H1 (cell line): ENCODE data around the gene NPR2. TPM values are rescaled to one million over a fixed set of nuclear protein-coding genes. Genes with fewer than 3 reads are reported as not detected.

Experiments
- CTCF ChIA-PET: fragments of 300-600 bp; sonication (Branson Sonifier 250); formaldehyde crosslinking; loops from one replicate; lab custom pipeline; 2021; ENCODE audit not compliant: partially characterized antibody; lab: Charles Lee
- POLR2A ChIA-PET: fragments of 300-600 bp; sonication (Branson Sonifier 250); formaldehyde crosslinking; loops from one replicate; lab custom pipeline; 2021; ENCODE audit warnings: inconsistent platforms; ENCODE audit not compliant: partially characterized antibody; lab: Charles Lee
- DNase-seq, 2 experiments: peaks; one replicate each; pipeline versions ENCODE4 v3.0.0 to v3.0.0-alpha.2; 2010 to 2022; ENCODE audit warnings: low spot score in 2 of 2, low read depth in 1 of 2, mixed read lengths in 1 of 2
- FAIRE-seq: peaks from 2 replicates; lab custom pipeline; 2011; peaks lifted over from hg19 to GRCh38; lab: Jason Lieb, UNC
- H2AFZ ChIP-seq: 2 replicates; pipeline ENCODE4 v1.8.1; 2012; ENCODE audit warnings: low read length, inconsistent platforms
- H2AK5ac ChIP-seq: 2 replicates; pipeline ENCODE4 v1.6.1; 2013; ENCODE audit warnings: low read depth, low read length
- H2BK120ac ChIP-seq: replicated peaks from 2 replicates; pipeline ENCODE3; 2013; ENCODE audit warnings: low read depth, low read length, inconsistent platforms
- H2BK12ac ChIP-seq: 2 replicates; pipeline ENCODE4 v1.6.1; 2013; ENCODE audit warnings: low read depth, low read length
- H2BK15ac ChIP-seq: 2 replicates; pipeline ENCODE4 v1.6.1; 2013; ENCODE audit warnings: low read length
- H2BK20ac ChIP-seq: 2 replicates; pipeline ENCODE4 v1.6.1; 2013; ENCODE audit warnings: low read length
- H2BK5ac ChIP-seq: 2 replicates; pipeline ENCODE4 v1.6.1; 2013; ENCODE audit warnings: low read depth, low read length
- H3K14ac ChIP-seq: 2 replicates; pipeline ENCODE4 v1.6.1; 2013; ENCODE audit warnings: inconsistent platforms; ENCODE audit not compliant: insufficient read length
- H3K18ac ChIP-seq: 2 replicates; pipeline ENCODE4 v1.6.1; 2013; ENCODE audit warnings: low read length; ENCODE audit errors: extremely low read depth
- H3K23ac ChIP-seq: 2 replicates; pipeline ENCODE4 v1.6.1; 2013; ENCODE audit warnings: inconsistent platforms; ENCODE audit not compliant: insufficient read length
- H3K23me2 ChIP-seq: 2 replicates; pipeline ENCODE4 v1.6.1; 2013; ENCODE audit warnings: low read depth, low read length
- H3K27ac ChIP-seq: 2 replicates; pipeline ENCODE4 v1.6.1; 2011; ENCODE audit warnings: low read depth, low read length, inconsistent platforms
- H3K27me3 ChIP-seq, 4 experiments: replicated peaks in 1 of 4; 1 replicate in 1 of 4; 2 replicates in 3 of 4; pipeline versions ENCODE4 v1.6.1 to v1.8.1; 2011 to 2013; ENCODE audit warnings: low read length in 3 of 4, mild to moderate bottlenecking in 3 of 4, inconsistent platforms in 2 of 4, mixed read lengths in 2 of 4, moderate library complexity in 1 of 4; ENCODE audit not compliant: control insufficient read depth in 3 of 4, insufficient read depth in 3 of 4; ENCODE audit errors: extremely low read depth in 1 of 4
- H3K36me3 ChIP-seq, 4 experiments: 2 replicates each; pipeline versions ENCODE4 v1.6.1 to v1.8.1; 2011 to 2013; ENCODE audit warnings: mild to moderate bottlenecking in 4 of 4, low read length in 3 of 4, moderate library complexity in 2 of 4, control low read depth in 1 of 4, inconsistent platforms in 1 of 4; ENCODE audit not compliant: insufficient read depth in 4 of 4, control insufficient read depth in 2 of 4
- H3K4ac ChIP-seq: replicated peaks from 2 replicates; pipeline ENCODE3; 2013; ENCODE audit warnings: low read length, low read depth, mixed read lengths, inconsistent platforms; ENCODE audit not compliant: insufficient read length
- H3K4me1 ChIP-seq, 4 experiments: replicated peaks in 1 of 4; 1 replicate in 1 of 4; 2 replicates in 3 of 4; pipeline versions ENCODE4 v1.6.1 to v1.8.1; 2011 to 2013; ENCODE audit warnings: low read length in 3 of 4, inconsistent platforms in 2 of 4, mixed read lengths in 1 of 4; ENCODE audit not compliant: insufficient read depth in 4 of 4, control insufficient read depth in 3 of 4
- H3K4me2 ChIP-seq, 2 experiments: 2 replicates each; pipeline versions ENCODE4 v1.6.1 to v1.8.1; 2011 to 2013; ENCODE audit warnings: low read depth in 2 of 2, low read length in 2 of 2, control low read depth in 1 of 2, inconsistent platforms in 1 of 2, mild to moderate bottlenecking in 1 of 2; ENCODE audit not compliant: insufficient read depth in 1 of 2
- H3K4me3 ChIP-seq, 4 experiments: fragments of 200-600, 300-600 bp in 1 of 4; sonication (generic), shearing (Covaris generic), sonication (Bioruptor Twin) in 1 of 4; 2 replicates each; pipeline versions ENCODE4 v1.5.1 to v1.8.1; 2011 to 2016; ENCODE audit warnings: low read length in 4 of 4, low read depth in 3 of 4, control low read depth in 2 of 4, inconsistent platforms in 2 of 4, mild to moderate bottlenecking in 2 of 4, mixed read lengths in 1 of 4, moderate library complexity in 1 of 4; ENCODE audit not compliant: insufficient read depth in 2 of 4; ENCODE audit errors: extremely low read depth in 1 of 4
- H3K56ac ChIP-seq: replicated peaks from 2 replicates; pipeline ENCODE3; 2013; ENCODE audit warnings: low read depth, mild to moderate bottlenecking, mixed read lengths, low read length, inconsistent platforms; ENCODE audit not compliant: insufficient read length
- H3K79me1 ChIP-seq: 2 replicates; pipeline ENCODE4 v1.6.1; 2013; ENCODE audit warnings: low read depth, low read length, control low read depth
- H3K79me2 ChIP-seq, 2 experiments: 2 replicates each; pipeline versions ENCODE4 v1.6.1 to v1.8.1; 2012 to 2013; ENCODE audit warnings: low read length in 2 of 2, mild to moderate bottlenecking in 2 of 2, inconsistent platforms in 1 of 2; ENCODE audit not compliant: insufficient read depth in 2 of 2, control insufficient read depth in 1 of 2
- H3K9ac ChIP-seq, 4 experiments: replicated peaks in 1 of 4; 1 replicate in 1 of 4; 2 replicates in 3 of 4; pipeline versions ENCODE4 v1.6.1 to v1.8.1; 2011 to 2013; ENCODE audit warnings: low read depth in 3 of 4, low read length in 3 of 4, control low read depth in 2 of 4, mild to moderate bottlenecking in 2 of 4, moderate library complexity in 2 of 4, inconsistent platforms in 1 of 4; ENCODE audit errors: extremely low read depth in 1 of 4
- H3K9me3 ChIP-seq, 2 experiments: 2 replicates each; pipeline versions ENCODE4 v1.6.1 to v1.8.1; 2012 to 2013; ENCODE audit warnings: mild to moderate bottlenecking in 2 of 2, moderate library complexity in 2 of 2, control low read depth in 1 of 2, inconsistent platforms in 1 of 2, low read depth in 1 of 2, low read length in 1 of 2, mixed read lengths in 1 of 2; ENCODE audit not compliant: insufficient read depth in 2 of 2
- H4K20me1 ChIP-seq, 2 experiments: replicated peaks in 1 of 2; 2 replicates each; pipeline versions ENCODE3 to v1.8.1; 2011 to 2013; ENCODE audit warnings: inconsistent platforms in 2 of 2, low read length in 2 of 2, mild to moderate bottlenecking in 1 of 2; ENCODE audit not compliant: insufficient read depth in 2 of 2, control insufficient read depth in 1 of 2
- H4K5ac ChIP-seq: 2 replicates; pipeline ENCODE4 v1.6.1; 2013; ENCODE audit warnings: low read length, low read depth, mixed read lengths, inconsistent platforms; ENCODE audit not compliant: insufficient read length
- H4K8ac ChIP-seq: 2 replicates; pipeline ENCODE4 v1.8.0; 2013; ENCODE audit warnings: mild to moderate bottlenecking, moderate library complexity, low read length, inconsistent platforms; ENCODE audit not compliant: insufficient read depth; ENCODE audit errors: extremely low read depth
- H4K91ac ChIP-seq: replicated peaks from 2 replicates; pipeline ENCODE3; 2013; ENCODE audit warnings: low read length, mixed read lengths, inconsistent platforms; ENCODE audit not compliant: insufficient read length
- CEBPB ChIP-seq: IDR thresholded peaks from 2 replicates; pipeline ENCODE4 v1.6.1; 2012; ENCODE audit warnings: low read depth, low read length
- EGR1 ChIP-seq: IDR thresholded peaks from 2 replicates; pipeline ENCODE4 v1.6.1; 2011; ENCODE audit warnings: low read depth, low read length, borderline replicate concordance
- FOSL1 ChIP-seq: IDR thresholded peaks from 2 replicates; pipeline ENCODE4 v1.6.1; 2011; ENCODE audit warnings: mild to moderate bottlenecking, low read depth, low read length, moderate library complexity; ENCODE audit not compliant: insufficient read depth
- HDAC6 ChIP-seq: IDR thresholded peaks from one replicate; pipeline ENCODE4 v1.7.1; 2012; ENCODE audit warnings: low read depth, mild to moderate bottlenecking, inconsistent platforms, low read length, moderate library complexity
- KDM1A ChIP-seq: fragments of 200-600, 300-600 bp; sonication (generic); IDR thresholded peaks from 2 replicates; pipeline ENCODE4 v1.7.1; 2016; ENCODE audit warnings: mild to moderate bottlenecking, low read length, borderline replicate concordance
- PHF8 ChIP-seq: fragments of 200-600 bp; sonication (generic); conservative IDR thresholded peaks from 2 replicates; pipeline ENCODE4 v1.7.1; 2012; ENCODE audit warnings: low read depth, mild to moderate bottlenecking, inconsistent platforms, low read length, moderate library complexity
- RBBP5 ChIP-seq: IDR thresholded peaks from 2 replicates; pipeline ENCODE4 v1.7.1; 2012; ENCODE audit warnings: low read depth, mild to moderate bottlenecking, inconsistent platforms, low read length, moderate library complexity, borderline replicate concordance
- SP2 ChIP-seq: IDR thresholded peaks from 2 replicates; pipeline ENCODE4 v1.6.1; 2012; ENCODE audit warnings: mild to moderate bottlenecking, low read length, inconsistent platforms
- WGBS, 2 experiments: shearing (Covaris generic) in 1 of 2; methylation state at CpG; one replicate each; pipeline versions ENCODE4 v1.1.6 to v1.1.7; 2013 to 2015; ENCODE audit warnings: low lambda C conversion rate in 2 of 2, mixed read lengths in 2 of 2, inconsistent platforms in 1 of 2, low coverage in 1 of 2, missing lambda C conversion rate in 1 of 2; ENCODE audit not compliant: insufficient replicate concordance in 2 of 2, insufficient coverage in 1 of 2, insufficient read length in 1 of 2; ENCODE audit errors: extremely low coverage in 1 of 2, missing lambda C conversion rate in 1 of 2; 5-methylcytosine and 5-hydroxymethylcytosine counted together
- polyA plus RNA-seq, 7 experiments: library from polyadenylated mRNA; depleted of rRNA in 3 of 7; stranded (reverse) in 5 of 7; unstranded in 2 of 7; fragments of >200 nt in 5 of 7; fragments of 200-250 nt in 2 of 7; gene quantifications; 1 replicate in 5 of 7; 2 replicates in 1 of 7; 4 replicates in 1 of 7; pipeline versions ENCODE4 v1.2.1 to v1.2.3, GENCODE V29; 2011 to 2013; ENCODE audit warnings: missing spikeins in 2 of 7, mixed read lengths in 2 of 7
- total RNA-seq: library from RNA; stranded (reverse); fragmentation: NEBNext Ultra II Directional; extraction: Animal tissue kit (Norgen Biotek cat#: 25700); gene quantifications from 2 replicates; pipeline ENCODE4 v1.2.1, GENCODE V29; 2021
- TF ChIP-seq, protein P1 (sequence below): IDR thresholded peaks from 2 replicates; pipeline ENCODE4 v1.6.1; 2011; ENCODE audit warnings: low read depth, mild to moderate bottlenecking, low read length; ENCODE audit not compliant: insufficient read depth
- TF ChIP-seq, protein P2 (sequence below): IDR thresholded peaks from 2 replicates; pipeline ENCODE4 v1.6.1; 2012; ENCODE audit warnings: low read length, inconsistent platforms

Gene NPR2
- total and polyA plus RNA-seq, 2 of the 8 experiments (the other 6 are each of a cell fraction or from before 2014, with no cell fraction given) = 11.0 to 17.0 TPM

DNA sequence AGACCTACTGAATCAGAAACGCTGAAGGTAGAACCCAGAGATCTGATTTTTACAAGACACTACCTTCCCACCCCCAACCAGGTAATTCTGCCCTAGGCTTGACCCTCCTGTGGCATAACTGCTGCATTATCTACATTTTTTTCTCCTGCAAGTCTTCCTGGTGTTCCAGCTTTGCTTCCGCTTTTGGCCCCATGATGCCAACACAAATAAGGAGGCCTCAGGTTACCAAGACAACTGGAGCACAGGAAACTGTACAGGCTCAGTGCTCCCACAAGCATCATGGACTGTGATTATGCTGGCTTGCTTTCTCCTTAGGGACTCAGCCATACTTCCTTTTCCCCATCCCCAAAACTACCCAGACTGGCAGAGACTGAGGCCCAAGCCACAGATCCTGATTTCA lies 30.7 kb upstream of the NPR2 start:
- Histone ChIP-seq H3K56ac (no peak overlapping the region), H3K27me3 (no peaks in the 10 kb centered on the region), H2BK12ac (no peak overlapping the region), H3K4ac (no peak overlapping the region), H4K91ac (no peak overlapping the region), H2BK15ac (no peak overlapping the region), H3K9ac (no peak overlapping the region), H2AK5ac (no peak overlapping the region), H3K18ac (no peak overlapping the region), H3K79me1 (no peaks in the 10 kb centered on the region), H2BK5ac (no peak overlapping the region), H2AFZ (no peak overlapping the region), H3K4me1 (peaks cover 0 to 5% (median 0%) of the 10 kb centered on the region in 4 experiments; a peak in 2 of 7 replicates), H3K14ac (no peak overlapping the region), H4K20me1 (no peaks in the 10 kb centered on the region), H3K4me3 (no peak overlapping the region), H3K4me2 (no peak overlapping the region), H3K23ac (no peak overlapping the region), H4K5ac (no peak overlapping the region), H3K36me3 (no peaks in the 10 kb centered on the region), H3K23me2 (no peaks in the 10 kb centered on the region; the same call in 1 of the 2 replicates), H3K27ac (no peak overlapping the region), H3K9me3 (no peaks in the 10 kb centered on the region), H3K79me2 (peaks cover 0 to 24% of the 10 kb centered on the region in 2 experiments; a peak in 2 of 4 replicates), H4K8ac (no peak overlapping the region), H2BK120ac (no peak overlapping the region), H2BK20ac (no peak overlapping the region)
- ChIA-PET CTCF (interaction anchor here (1.0 to 1.8 kb wide), 6 partner anchors 15 to 78 kb away, joined by 3 to 4 read pairs (median 4); no protein-coding TSS in a partner anchor), POLR2A (interaction anchor here (0.8 to 1.6 kb wide), 6 partner anchors 8 to 95 kb away, joined by 3 to 4 read pairs (median 3); no protein-coding TSS in a partner anchor)
- 84% methylated on average over 2 of the region's 2 CpGs; no CpG with 5 or more reads in 1 of the 2 experiments for WGBS, 2 experiments
- DNase-seq = no peak
- no peak for FAIRE-seq
- no peak for TF ChIP-seq FOSL1
- no peak for TF ChIP-seq CEBPB
- no peak for TF ChIP-seq HDAC6
- no peak for TF ChIP-seq RBBP5
- TF ChIP-seq, protein P1, sequence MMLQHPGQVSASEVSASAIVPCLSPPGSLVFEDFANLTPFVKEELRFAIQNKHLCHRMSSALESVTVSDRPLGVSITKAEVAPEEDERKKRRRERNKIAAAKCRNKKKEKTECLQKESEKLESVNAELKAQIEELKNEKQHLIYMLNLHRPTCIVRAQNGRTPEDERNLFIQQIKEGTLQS = no peak
- TF ChIP-seq SP2 = no peak
- no peak for TF ChIP-seq KDM1A
- TF ChIP-seq, protein P2, sequence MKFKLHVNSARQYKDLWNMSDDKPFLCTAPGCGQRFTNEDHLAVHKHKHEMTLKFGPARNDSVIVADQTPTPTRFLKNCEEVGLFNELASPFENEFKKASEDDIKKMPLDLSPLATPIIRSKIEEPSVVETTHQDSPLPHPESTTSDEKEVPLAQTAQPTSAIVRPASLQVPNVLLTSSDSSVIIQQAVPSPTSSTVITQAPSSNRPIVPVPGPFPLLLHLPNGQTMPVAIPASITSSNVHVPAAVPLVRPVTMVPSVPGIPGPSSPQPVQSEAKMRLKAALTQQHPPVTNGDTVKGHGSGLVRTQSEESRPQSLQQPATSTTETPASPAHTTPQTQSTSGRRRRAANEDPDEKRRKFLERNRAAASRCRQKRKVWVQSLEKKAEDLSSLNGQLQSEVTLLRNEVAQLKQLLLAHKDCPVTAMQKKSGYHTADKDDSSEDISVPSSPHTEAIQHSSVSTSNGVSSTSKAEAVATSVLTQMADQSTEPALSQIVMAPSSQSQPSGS = no peak
- no peak for TF ChIP-seq PHF8
- TF ChIP-seq EGR1 = no peak
